H9 (cell line): ENCODE data around the gene PIAS1. TPM values are rescaled to one million over a fixed set of nuclear protein-coding genes. Genes with fewer than 3 reads are reported as not detected.

Experiments used
- DNase-seq: peaks from one replicate; pipeline ENCODE4 v3.0.0-alpha.2; 2017
- H2AFZ ChIP-seq: one replicate; pipeline ENCODE4 v1.6.1; 2013; ENCODE audit warnings: mild to moderate bottlenecking, low read length, control low read depth, moderate library complexity
- H2AK5ac ChIP-seq: 2 replicates; pipeline ENCODE4 v1.6.1; 2013; ENCODE audit warnings: low read length, control low read depth, mixed read lengths; ENCODE audit not compliant: insufficient read length
- H2BK120ac ChIP-seq: one replicate; pipeline ENCODE4 v1.6.1; 2013; ENCODE audit warnings: low read depth, mild to moderate bottlenecking, low read length, control low read depth, inconsistent platforms; ENCODE audit not compliant: poor library complexity, severe bottlenecking
- H2BK12ac ChIP-seq: 2 replicates; pipeline ENCODE4 v1.6.1; 2013; ENCODE audit warnings: low read length, control low read depth, mixed read lengths, low read depth; ENCODE audit not compliant: insufficient read length
- H2BK15ac ChIP-seq: 2 replicates; pipeline ENCODE4 v1.6.1; 2013; ENCODE audit warnings: low read depth, low read length, control low read depth
- H2BK20ac ChIP-seq: one replicate; pipeline ENCODE4 v1.6.1; 2013; ENCODE audit warnings: low read depth, mild to moderate bottlenecking, low read length, control low read depth, inconsistent platforms; ENCODE audit not compliant: poor library complexity, severe bottlenecking
- H2BK5ac ChIP-seq: 2 replicates; pipeline ENCODE4 v1.6.1; 2013; ENCODE audit warnings: low read length, control low read depth, mixed read lengths; ENCODE audit not compliant: insufficient read length
- H3K14ac ChIP-seq: 2 replicates; pipeline ENCODE4 v1.6.1; 2013; ENCODE audit warnings: low read length, control low read depth; ENCODE audit not compliant: insufficient read depth
- H3K18ac ChIP-seq: 2 replicates; pipeline ENCODE4 v1.6.1; 2013; ENCODE audit warnings: low read depth, mild to moderate bottlenecking, mixed read lengths, low read length, control low read depth; ENCODE audit not compliant: insufficient read length
- H3K23ac ChIP-seq: 2 replicates; pipeline ENCODE4 v1.6.1; 2013; ENCODE audit warnings: low read length, control low read depth, mixed read lengths, low read depth; ENCODE audit not compliant: insufficient read length
- H3K23me2 ChIP-seq: 2 replicates; pipeline ENCODE4 v1.6.1; 2013; ENCODE audit warnings: low read depth, mild to moderate bottlenecking, mixed read lengths, low read length, control low read depth; ENCODE audit not compliant: insufficient read length, poor library complexity, severe bottlenecking
- H3K27ac ChIP-seq: 2 replicates; pipeline ENCODE4 v1.5.1; 2013; ENCODE audit warnings: low read length, control low read depth, mixed read lengths, low read depth; ENCODE audit not compliant: insufficient read length
- H3K27me3 ChIP-seq: 2 replicates; pipeline ENCODE4 v1.6.1; 2013; ENCODE audit warnings: low read length, control low read depth, inconsistent platforms; ENCODE audit not compliant: insufficient read depth
- H3K4ac ChIP-seq: 2 replicates; pipeline ENCODE4 v1.6.1; 2013; ENCODE audit warnings: low read depth, mild to moderate bottlenecking, control low read depth, inconsistent platforms, low read length, moderate library complexity
- H3K4me1 ChIP-seq: 2 replicates; pipeline ENCODE4 v1.6.1; 2013; ENCODE audit warnings: low read length, control low read depth, inconsistent platforms; ENCODE audit not compliant: insufficient read depth
- H3K4me2 ChIP-seq: 2 replicates; pipeline ENCODE4 v1.6.1; 2013; ENCODE audit warnings: low read length, control low read depth, mixed read lengths; ENCODE audit not compliant: insufficient read length, insufficient read depth
- H3K56ac ChIP-seq: 2 replicates; pipeline ENCODE4 v1.6.1; 2013; ENCODE audit warnings: low read depth, mild to moderate bottlenecking, mixed read lengths, low read length, control low read depth; ENCODE audit not compliant: insufficient read length
- H3K79me1 ChIP-seq: 2 replicates; pipeline ENCODE4 v1.6.1; 2013; ENCODE audit warnings: low read depth, mild to moderate bottlenecking, moderate library complexity, low read length, control low read depth, inconsistent platforms; ENCODE audit not compliant: insufficient read depth, poor library complexity, severe bottlenecking
- H3K79me2 ChIP-seq: 2 replicates; pipeline ENCODE4 v1.6.1; 2013; ENCODE audit warnings: low read length, control low read depth, inconsistent platforms; ENCODE audit not compliant: insufficient read depth
- H3K9ac ChIP-seq: 2 replicates; pipeline ENCODE4 v1.6.1; 2013; ENCODE audit warnings: low read length, control low read depth, mixed read lengths; ENCODE audit not compliant: insufficient read length; ENCODE audit errors: extremely low read depth
- H3K9me3 ChIP-seq: one replicate; pipeline ENCODE4 v1.6.1; 2013; ENCODE audit warnings: low read depth, low read length, inconsistent platforms; ENCODE audit not compliant: control insufficient read depth
- H3T11ph ChIP-seq: one replicate; pipeline ENCODE4 v1.6.1; 2013; ENCODE audit warnings: mild to moderate bottlenecking, low read length, control low read depth, inconsistent platforms
- H4K20me1 ChIP-seq: one replicate; pipeline ENCODE4 v1.6.1; 2013; ENCODE audit not compliant: control insufficient read depth, insufficient read length, insufficient read depth
- H4K5ac ChIP-seq: 2 replicates; pipeline ENCODE4 v1.6.1; 2013; ENCODE audit warnings: low read depth, mild to moderate bottlenecking, mixed read lengths, low read length, control low read depth; ENCODE audit not compliant: insufficient read length
- H4K8ac ChIP-seq: replicated peaks from 2 replicates; pipeline ENCODE4 v1.6.1; 2013; ENCODE audit warnings: low read length, control low read depth, mixed read lengths, low read depth; ENCODE audit not compliant: insufficient read length
- H4K91ac ChIP-seq: 2 replicates; pipeline ENCODE4 v1.6.1; 2013; ENCODE audit warnings: low read depth, mild to moderate bottlenecking, moderate library complexity, mixed read lengths, low read length, control low read depth; ENCODE audit not compliant: insufficient read length
- H3K27ac Mint-ChIP-seq, 3 experiments: 2 replicates in 2 of 3; 3 replicates in 1 of 3; pipeline ENCODE4 v1.8.0; 2020 to 2021; ENCODE audit warnings: mixed read lengths in 3 of 3, mild to moderate bottlenecking in 1 of 3, moderate library complexity in 1 of 3
- H3K27me3 Mint-ChIP-seq: 2 replicates; pipeline ENCODE4 v1.8.0; 2021; ENCODE audit warnings: low read depth, mild to moderate bottlenecking, moderate library complexity, mixed read lengths
- H3K36me3 Mint-ChIP-seq, 3 experiments: 2 replicates in 2 of 3; 3 replicates in 1 of 3; pipeline ENCODE4 v1.8.0; 2020 to 2021; ENCODE audit warnings: low read depth in 3 of 3, mixed read lengths in 3 of 3; ENCODE audit not compliant: insufficient read depth in 1 of 3
- H3K4me1 Mint-ChIP-seq, 2 experiments: 2 replicates each; pipeline ENCODE4 v1.8.0; 2020; ENCODE audit warnings: mixed read lengths in 2 of 2
- H3K4me3 Mint-ChIP-seq, 2 experiments: 2 replicates in 1 of 2; 3 replicates in 1 of 2; pipeline ENCODE4 v1.8.0; 2020 to 2021; ENCODE audit warnings: mild to moderate bottlenecking in 2 of 2, mixed read lengths in 2 of 2, moderate library complexity in 1 of 2
- H3K9me3 Mint-ChIP-seq, 2 experiments: 2 replicates in 1 of 2; 3 replicates in 1 of 2; pipeline ENCODE4 v1.8.0; 2020; ENCODE audit warnings: mild to moderate bottlenecking in 2 of 2, mixed read lengths in 2 of 2, moderate library complexity in 1 of 2
- CTCF ChIP-seq: fragments of 200-600 bp; sonication (generic); conservative IDR thresholded peaks from 3 replicates; pipeline ENCODE4 v1.8.0; 2021; ENCODE audit warnings: antibody characterized with exemption, mild to moderate bottlenecking
- total RNA-seq: library from RNA; stranded (reverse); gene quantifications from 2 replicates; pipeline ENCODE4 v1.2.1, GENCODE V29; 2021

Gene PIAS1
- total RNA-seq, 1 experiment from 2014 or later, result 31.1 TPM

- H4K20me1 ChIP-seq, result no peaks in the 10 kb centered on the region
- no peak overlapping the region for H2AFZ ChIP-seq
- no peak overlapping the region for H2BK120ac ChIP-seq
- no peak overlapping the region for H3T11ph ChIP-seq
- H3K79me1 ChIP-seq, result peaks cover 13% of the 10 kb centered on the region
- no peaks in the 10 kb centered on the region for H3K23me2 ChIP-seq
- H2BK5ac ChIP-seq, result no peak overlapping the region
- no peaks in the 10 kb centered on the region for H3K4me1 Mint-ChIP-seq
- no peak for TF ChIP-seq CTCF
- H3K27ac ChIP-seq, result no peak overlapping the region
- H2BK20ac ChIP-seq, result no peak overlapping the region
- H3K27me3 Mint-ChIP-seq, result no peaks in the 10 kb centered on the region
- peaks cover 12 to 13% of the 10 kb centered on the region in 2 experiments for H3K9me3 Mint-ChIP-seq
- H4K91ac ChIP-seq, result no peak overlapping the region
- H2AK5ac ChIP-seq, result no peak overlapping the region
- H3K18ac ChIP-seq, result no peak overlapping the region
- H3K9ac ChIP-seq, result no peak overlapping the region
- H2BK12ac ChIP-seq, result no peak overlapping the region
- no peak overlapping the region for H3K56ac ChIP-seq
- DNase-seq, result no peak
- no peak overlapping the region for H4K5ac ChIP-seq
- no peaks in the 10 kb centered on the region for H3K9me3 ChIP-seq
- H3K4ac ChIP-seq, result no peak overlapping the region
- H3K23ac ChIP-seq, result no peak overlapping the region
- H2BK15ac ChIP-seq, result no peak overlapping the region
- no peak overlapping the region for H3K4me3 Mint-ChIP-seq
- H3K27me3 ChIP-seq, result no peaks in the 10 kb centered on the region
- H3K79me2 ChIP-seq, result peaks cover 4% of the 10 kb centered on the region; the same call in 1 of the 2 replicates
- H3K4me1 ChIP-seq, result no peaks in the 10 kb centered on the region; the same call in 1 of the 2 replicates
- no peak overlapping the region for H3K27ac Mint-ChIP-seq
- H3K14ac ChIP-seq, result no peak overlapping the region
- peaks cover 16 to 31% (median 24%) of the 10 kb centered on the region in 3 experiments for H3K36me3 Mint-ChIP-seq
- H3K4me2 ChIP-seq, result no peak overlapping the region
- no peak overlapping the region for H4K8ac ChIP-seq
These were observed 42.9 kb downstream of the PIAS1 start for GRCh38 chr15:68097029-68097428.
